GM18868 (cell line): ENCODE measurements around the gene RC3H2.

ENCODE experiments used
- ATAC-seq: cut with Tn5 transposase; IDR thresholded peaks from one replicate; pipeline ENCODE4 v1.9.1; 2021; ENCODE audit warnings: mild to moderate bottlenecking, moderate library complexity; ENCODE audit not compliant: unreplicated experiment

The RC3H2 gene, protein sequence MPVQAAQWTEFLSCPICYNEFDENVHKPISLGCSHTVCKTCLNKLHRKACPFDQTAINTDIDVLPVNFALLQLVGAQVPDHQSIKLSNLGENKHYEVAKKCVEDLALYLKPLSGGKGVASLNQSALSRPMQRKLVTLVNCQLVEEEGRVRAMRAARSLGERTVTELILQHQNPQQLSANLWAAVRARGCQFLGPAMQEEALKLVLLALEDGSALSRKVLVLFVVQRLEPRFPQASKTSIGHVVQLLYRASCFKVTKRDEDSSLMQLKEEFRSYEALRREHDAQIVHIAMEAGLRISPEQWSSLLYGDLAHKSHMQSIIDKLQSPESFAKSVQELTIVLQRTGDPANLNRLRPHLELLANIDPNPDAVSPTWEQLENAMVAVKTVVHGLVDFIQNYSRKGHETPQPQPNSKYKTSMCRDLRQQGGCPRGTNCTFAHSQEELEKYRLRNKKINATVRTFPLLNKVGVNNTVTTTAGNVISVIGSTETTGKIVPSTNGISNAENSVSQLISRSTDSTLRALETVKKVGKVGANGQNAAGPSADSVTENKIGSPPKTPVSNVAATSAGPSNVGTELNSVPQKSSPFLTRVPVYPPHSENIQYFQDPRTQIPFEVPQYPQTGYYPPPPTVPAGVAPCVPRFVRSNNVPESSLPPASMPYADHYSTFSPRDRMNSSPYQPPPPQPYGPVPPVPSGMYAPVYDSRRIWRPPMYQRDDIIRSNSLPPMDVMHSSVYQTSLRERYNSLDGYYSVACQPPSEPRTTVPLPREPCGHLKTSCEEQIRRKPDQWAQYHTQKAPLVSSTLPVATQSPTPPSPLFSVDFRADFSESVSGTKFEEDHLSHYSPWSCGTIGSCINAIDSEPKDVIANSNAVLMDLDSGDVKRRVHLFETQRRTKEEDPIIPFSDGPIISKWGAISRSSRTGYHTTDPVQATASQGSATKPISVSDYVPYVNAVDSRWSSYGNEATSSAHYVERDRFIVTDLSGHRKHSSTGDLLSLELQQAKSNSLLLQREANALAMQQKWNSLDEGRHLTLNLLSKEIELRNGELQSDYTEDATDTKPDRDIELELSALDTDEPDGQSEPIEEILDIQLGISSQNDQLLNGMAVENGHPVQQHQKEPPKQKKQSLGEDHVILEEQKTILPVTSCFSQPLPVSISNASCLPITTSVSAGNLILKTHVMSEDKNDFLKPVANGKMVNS

GRCh38 chr9:122904823-122905710 is at the start of gene RC3H2:
TSS of gene RC3H2 (minus strand) at chr9:122905359. CDS start at chr9:122897509, 7,850 bp downstream.
- ATAC-seq, result peak; percentile 79

GRCh38 chr9:122954253-122954691 is 49.1 kb upstream of the RC3H2 start:
- ATAC-seq, result no peak

DNA sequence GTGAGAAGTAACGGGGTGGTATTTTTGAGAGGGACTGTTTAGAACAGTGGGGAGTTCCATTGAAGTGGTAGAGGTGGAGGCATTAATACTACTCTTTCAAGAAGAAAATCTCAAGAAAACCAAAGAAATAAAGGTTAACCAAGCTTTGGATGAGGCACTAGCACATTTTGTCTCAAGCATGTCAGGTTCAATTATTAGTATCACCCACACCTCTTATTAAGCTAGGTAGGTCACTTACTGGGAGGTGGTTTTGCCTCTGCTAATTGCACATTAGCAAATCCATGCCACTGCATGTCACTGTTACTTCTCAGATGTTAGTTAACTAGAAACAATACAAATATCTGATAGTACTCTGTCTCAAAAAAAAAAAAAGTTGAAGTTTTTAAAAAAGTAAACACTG is 45.9 kb upstream of the RC3H2 start:
- no peak for ATAC-seq

GRCh38 chr9:122950263-122950662 is 45.1 kb upstream of the RC3H2 start:
- ATAC-seq, result no peak

GRCh38 chr9:122949696-122950095 is 44.5 kb upstream of the RC3H2 start:
- no peak for ATAC-seq

DNA sequence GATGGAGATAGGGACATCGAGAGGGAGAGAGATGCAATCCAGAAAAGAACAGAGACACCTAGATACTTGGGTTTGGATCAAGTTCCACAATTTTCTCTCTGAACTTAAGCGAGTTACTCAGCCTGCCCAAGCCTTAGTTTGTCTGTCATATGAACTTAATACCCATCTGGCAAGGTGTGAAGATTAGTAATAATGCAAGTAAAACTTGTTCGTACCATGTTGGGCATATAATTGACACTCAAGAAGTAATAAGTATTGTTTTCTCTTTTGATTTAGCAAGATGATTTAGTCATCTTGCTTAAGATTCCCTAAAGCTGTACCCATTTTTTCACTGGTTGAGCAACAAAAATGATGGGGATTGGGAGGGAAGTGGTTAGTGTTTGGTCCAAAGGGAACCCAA is 43.2 kb upstream of the RC3H2 start:
- no peak for ATAC-seq

- ATAC-seq, result no peak
Measured at GRCh38 chr9:122946461-122947005, 41.4 kb upstream of the RC3H2 start.

DNA sequence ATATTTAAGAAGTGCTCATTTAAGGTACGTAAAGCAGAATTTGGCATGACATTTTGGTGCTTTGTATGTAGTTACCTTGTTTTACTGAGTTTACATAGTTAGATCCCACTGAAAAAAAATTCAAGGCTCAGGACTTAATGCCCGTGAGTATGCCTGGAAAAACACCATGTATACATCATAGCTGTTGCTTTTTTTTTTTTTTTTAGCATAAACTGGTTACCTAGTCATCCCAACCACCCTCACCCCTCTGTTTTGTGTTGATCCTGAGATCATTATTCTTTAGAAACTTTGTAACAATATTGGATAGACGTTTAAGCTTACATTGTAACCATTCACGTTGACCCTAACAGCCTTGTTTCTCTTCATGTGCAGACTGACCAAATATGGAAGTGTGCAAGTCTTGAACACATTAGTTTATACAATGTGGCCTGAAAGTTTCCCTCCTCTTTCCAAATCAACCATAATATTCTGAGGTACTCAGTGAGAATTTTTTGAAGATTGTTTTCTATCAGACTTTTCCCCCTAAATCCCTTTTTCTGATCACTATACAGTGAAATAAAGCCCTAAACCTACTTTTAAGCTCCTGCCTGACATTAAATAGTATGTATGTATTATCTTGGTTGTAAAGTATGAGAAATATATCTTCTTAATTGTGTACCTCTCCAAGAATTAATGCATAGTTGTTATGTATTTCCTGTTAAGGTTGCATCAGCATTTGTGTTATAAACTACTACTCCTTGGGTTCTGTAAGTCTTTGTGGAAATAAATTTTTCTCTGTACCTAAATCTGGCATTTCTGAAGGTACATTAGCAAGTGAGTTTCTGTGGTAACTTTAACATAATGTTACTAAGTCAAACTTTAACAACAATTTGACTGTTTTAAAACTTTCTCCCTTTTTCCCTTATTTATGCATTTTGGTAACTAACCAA is 40.1 kb upstream of the RC3H2 start:
- ATAC-seq, result no peak

DNA sequence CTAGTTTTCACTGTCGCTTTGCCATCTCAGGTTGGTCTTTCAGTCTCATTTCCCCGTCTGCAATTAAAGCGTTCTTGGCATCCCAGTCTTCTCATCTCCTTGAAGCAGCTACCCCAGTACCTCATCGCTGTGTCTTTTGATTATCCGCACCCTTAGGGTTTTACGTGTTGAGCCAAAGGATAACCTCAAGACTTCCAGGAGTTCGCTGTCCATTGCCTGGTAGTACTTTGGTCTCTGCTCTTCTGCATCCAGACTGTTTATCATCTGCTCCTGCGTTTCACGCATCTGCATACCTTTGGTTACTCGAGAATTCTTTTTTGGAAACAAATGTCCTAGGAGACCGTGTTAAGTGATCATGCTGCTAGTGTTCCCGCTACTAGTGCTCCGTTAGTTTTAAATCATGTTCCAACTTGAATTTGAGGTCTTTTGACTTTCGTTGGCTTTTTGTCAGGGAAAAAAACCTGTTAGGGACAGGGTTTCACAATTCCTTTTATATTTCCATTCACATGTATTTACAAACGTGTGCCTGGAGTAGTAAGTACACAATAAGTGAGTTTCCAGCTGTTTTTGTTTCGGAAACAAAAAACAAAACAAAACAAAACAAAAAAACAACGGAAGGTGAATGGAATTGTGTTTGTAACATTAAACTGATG is 36.5 kb upstream of the RC3H2 start:
- ATAC-seq, result no peak

GRCh38 chr9:122940749-122941581 is 35.8 kb upstream of the RC3H2 start, which contains the start of gene RABGAP1:
TSS of gene RABGAP1 (plus strand) at chr9:122941020. CDS start at chr9:122957060, 16,040 bp downstream.
- peak; percentile 96 for ATAC-seq

- no peak for ATAC-seq
Measured at GRCh38 chr9:122940454-122940748, 35.2 kb upstream of the RC3H2 start.

DNA sequence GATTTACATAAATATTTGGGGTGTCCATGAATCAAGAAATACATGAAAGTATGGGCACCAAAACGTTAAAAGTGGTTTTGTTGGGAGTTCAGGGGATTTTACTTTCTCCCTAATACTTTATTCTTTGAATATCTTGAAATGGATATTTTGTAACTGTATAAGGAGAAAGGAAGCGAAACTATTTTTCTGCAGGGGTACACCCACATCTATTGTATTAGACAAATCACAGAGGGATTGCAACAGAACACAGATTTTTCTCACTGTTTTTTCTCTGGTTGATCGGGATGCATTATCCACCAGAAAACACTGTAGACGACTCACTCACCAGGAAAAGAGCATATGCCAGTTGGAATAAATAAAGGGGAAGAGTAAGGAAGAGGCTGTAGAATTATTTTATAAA is 34.4 kb upstream of the RC3H2 start:
- ATAC-seq, result no peak

DNA sequence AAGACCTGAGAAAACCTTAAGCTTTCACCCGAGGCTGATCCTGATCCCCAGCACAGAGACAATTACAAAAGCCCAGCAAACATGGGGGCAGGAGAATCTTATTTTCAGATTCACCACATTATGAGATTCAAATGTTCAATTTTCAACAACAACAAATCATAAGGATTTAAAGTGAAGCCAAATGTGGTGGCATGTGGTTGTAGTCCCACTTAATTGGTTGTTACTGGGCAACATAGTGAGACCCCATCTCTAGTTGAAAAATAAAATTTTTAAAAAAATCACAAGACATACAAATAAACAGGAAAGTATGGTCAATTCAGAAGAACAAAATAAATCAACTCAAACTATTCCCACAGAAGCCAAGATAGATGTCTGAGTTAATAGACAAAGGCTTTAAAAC is 31.7 kb upstream of the RC3H2 start:
- no peak for ATAC-seq

DNA sequence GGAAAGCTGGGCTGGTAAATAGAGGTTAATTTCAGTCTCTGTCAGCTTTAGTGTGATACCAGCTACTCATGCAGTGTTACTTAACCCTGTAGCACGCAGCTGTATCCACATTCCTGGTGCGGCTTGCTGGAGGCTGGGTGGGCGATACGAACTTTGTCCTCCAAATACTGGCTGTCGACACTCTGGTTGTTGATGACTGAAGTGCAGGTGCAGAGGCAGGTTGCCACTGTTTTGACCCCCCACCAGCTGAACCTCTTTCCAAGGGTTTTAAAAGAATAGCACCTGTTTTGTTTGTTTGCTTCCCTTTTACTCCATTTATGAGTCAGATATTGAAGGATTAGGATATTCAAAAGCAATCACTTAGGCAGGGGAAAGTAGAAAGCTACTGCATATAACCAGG is 31.3 kb upstream of the RC3H2 start:
- ATAC-seq, result no peak

- ATAC-seq, result peak; percentile 98
Measured at GRCh38 chr9:122931226-122932121, 26.3 kb upstream of the RC3H2 start, which contains the start of gene ZBTB26. TSS of gene ZBTB26 (minus strand) at chr9:122931512. CDS start at chr9:122919934, 11,578 bp downstream.

DNA sequence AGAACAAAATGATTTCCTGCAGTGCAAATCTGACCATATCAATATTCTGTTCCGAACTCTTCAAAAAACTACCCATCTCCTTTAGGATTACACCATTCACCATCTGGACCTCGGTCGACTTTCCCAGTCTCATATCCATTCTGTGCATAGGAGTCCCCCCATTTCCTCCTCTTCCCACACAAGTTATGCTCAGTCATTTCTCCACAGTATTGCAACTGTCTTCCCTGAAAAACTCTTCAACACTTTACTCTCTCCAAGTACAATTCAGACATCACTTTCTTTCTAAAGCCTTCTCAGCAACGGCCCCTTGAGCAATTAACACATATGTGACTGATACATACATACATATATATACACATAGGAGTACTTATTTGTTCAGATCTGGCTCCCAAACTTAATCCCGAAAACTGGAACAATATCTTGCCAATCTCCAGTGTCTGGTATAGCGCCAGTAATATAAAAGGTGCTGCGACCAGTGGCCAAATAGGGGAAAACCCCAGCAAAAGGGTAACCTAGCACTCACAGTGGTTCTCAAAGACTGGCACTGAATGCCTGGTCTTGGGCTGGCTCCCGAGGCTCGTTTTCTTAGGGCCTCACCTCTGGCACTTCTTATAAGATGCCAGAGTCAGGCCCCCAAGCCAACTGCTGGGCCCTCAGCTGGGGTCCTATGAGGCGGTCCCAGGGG is 25.5 kb upstream of the RC3H2 start:
- ATAC-seq, result peak; percentile 17
